Transverse colon (tissue), 4 donors: ENCODE measurements around the gene VSIG8. TPM values are rescaled to one million over a fixed set of nuclear protein-coding genes. Genes with fewer than 3 reads are reported as not detected.

Experiments used
- DNase-seq: peaks from one replicate; pipeline ENCODE4 v3.0.0-alpha.2; 2019
- H3K27ac ChIP-seq, 4 donors: fragments of 200-600 bp; sonication (generic); 2 replicates each; pipeline ENCODE4 v1.5.1; 2016 to 2018; ENCODE audit warnings: inconsistent platforms in 4 of 4
- H3K27me3 ChIP-seq: fragments of 200-600 bp; sonication (generic); 2 replicates; pipeline ENCODE4 v1.5.1; 2017; ENCODE audit warnings: inconsistent platforms
- H3K36me3 ChIP-seq, 4 donors: fragments of 200-600 bp; sonication (generic); 2 replicates each; pipeline ENCODE4 v1.5.1; 2017 to 2019; ENCODE audit warnings: inconsistent platforms in 4 of 4
- H3K4me1 ChIP-seq, 4 donors: fragments of 200-600 bp; sonication (generic); 2 replicates each; pipeline ENCODE4 v1.5.1; 2017 to 2020; ENCODE audit warnings: inconsistent platforms in 4 of 4
- H3K4me3 ChIP-seq, 4 donors: fragments of 200-600 bp; sonication (generic); 1 replicate in 1 of 4; 2 replicates in 3 of 4; pipeline versions ENCODE4 v1.5.1 to v1.6.1; 2017 to 2019; ENCODE audit warnings: inconsistent platforms in 4 of 4
- H3K9me3 ChIP-seq, 2 donors: fragments of 200-600 bp; sonication (generic); 2 replicates each; pipeline ENCODE4 v1.5.1; 2017 to 2019; ENCODE audit warnings: inconsistent platforms in 2 of 2
- CTCF ChIP-seq, 5 experiments: fragments of 200-600 bp in 3 of 5; fragments of 450-650 bp in 2 of 5; sonication (generic) in 3 of 5; IDR thresholded peaks; 1 replicate in 2 of 5; 2 replicates in 3 of 5; pipeline ENCODE4 v1.5.1; 2016 to 2017; ENCODE audit warnings: antibody characterized with exemption in 5 of 5, inconsistent platforms in 3 of 5, mild to moderate bottlenecking in 2 of 5, moderate library complexity in 1 of 5
- EP300 ChIP-seq: sonication (generic); formaldehyde crosslinking; IDR thresholded peaks from one replicate; pipeline ENCODE4 v1.6.1; 2017; ENCODE audit warnings: antibody characterized with exemption, low read depth
- POLR2A ChIP-seq: fragments of 450-650 bp; IDR thresholded peaks from one replicate; pipeline ENCODE4 v1.6.1; 2016; ENCODE audit warnings: antibody characterized with exemption, mild to moderate bottlenecking, moderate library complexity
- POLR2AphosphoS5 ChIP-seq, 3 donors: sonication (generic); formaldehyde crosslinking; IDR thresholded peaks; one replicate each; pipeline ENCODE4 v1.6.1; 2016; ENCODE audit warnings: antibody characterized with exemption in 3 of 3
- WGBS, 2 donors: methylation state at CpG; one replicate each; pipeline ENCODE4 v1.1.5; 2018; ENCODE audit warnings: low coverage in 1 of 2; 5-methylcytosine and 5-hydroxymethylcytosine counted together
- in situ Hi-C, 4 donors: fragments of 200-750 bp; cut with MboI; loops; one replicate each; pipeline versions ENCODE4 v1.15.0 to v1.15.1; 2017; ENCODE audit warnings: low sequenced_read_pairs in 3 of 4, low pct_ligation_motif_present in 1 of 4, low pct_unique_long_range_greater_than_20kb in 1 of 4
- intact Hi-C: fragments of 100-400 bp; cut with DNase I; formaldehyde crosslinking; loops from one replicate; pipeline ENCODE4 v1.15.1; 2023; ENCODE audit warnings: low total_unique reads
- total RNA-seq, 4 donors: library from RNA; depleted of rRNA; stranded (reverse); fragments of >200 nt; gene quantifications; one replicate each; pipeline ENCODE4 v1.1.0, GENCODE V29; 2016

The VSIG8 gene
- total RNA-seq, 4 donors from 2014 or later: not detected

DNA sequence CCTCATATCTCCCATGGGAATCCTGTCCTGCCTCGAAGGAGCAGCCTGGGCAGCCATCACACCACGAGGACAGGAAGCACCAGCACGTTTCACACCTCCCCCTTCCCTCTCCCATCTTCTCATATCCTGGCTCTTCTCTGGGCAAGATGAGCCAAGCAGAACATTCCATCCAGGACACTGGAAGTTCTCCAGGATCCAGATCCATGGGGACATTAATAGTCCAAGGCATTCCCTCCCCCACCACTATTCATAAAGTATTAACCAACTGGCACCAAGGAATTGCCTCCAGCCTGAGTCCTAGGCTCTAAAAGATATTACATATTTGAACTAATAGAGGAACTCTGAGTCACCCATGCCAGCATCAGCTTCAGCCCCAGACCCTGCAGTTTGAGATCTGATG, 27.1 kb downstream of the VSIG8 start:
- WGBS, 2 donors: 61% methylated on average over 3 of the region's 3 CpGs; no CpG with 5 or more reads in 1 of the 2 donors
- Histone ChIP-seq H3K4me3 (no peak overlapping the region), H3K36me3 (no peaks in the 10 kb centered on the region), H3K9me3 (no peaks in the 10 kb centered on the region), H3K27me3 (no peaks in the 10 kb centered on the region), H3K4me1 (no peaks in the 10 kb centered on the region), H3K27ac (no peak overlapping the region)
- no peak for DNase-seq
- in situ Hi-C loops (no loop called here), intact Hi-C loops (no loop called here)
- no peak for TF ChIP-seq POLR2AphosphoS5 (IDR thresholded peaks at IDR 0.05)
- no peak for TF ChIP-seq EP300
- no peak for TF ChIP-seq CTCF (IDR thresholded peaks at IDR 0.05)
- TF ChIP-seq POLR2A: no peak

DNA sequence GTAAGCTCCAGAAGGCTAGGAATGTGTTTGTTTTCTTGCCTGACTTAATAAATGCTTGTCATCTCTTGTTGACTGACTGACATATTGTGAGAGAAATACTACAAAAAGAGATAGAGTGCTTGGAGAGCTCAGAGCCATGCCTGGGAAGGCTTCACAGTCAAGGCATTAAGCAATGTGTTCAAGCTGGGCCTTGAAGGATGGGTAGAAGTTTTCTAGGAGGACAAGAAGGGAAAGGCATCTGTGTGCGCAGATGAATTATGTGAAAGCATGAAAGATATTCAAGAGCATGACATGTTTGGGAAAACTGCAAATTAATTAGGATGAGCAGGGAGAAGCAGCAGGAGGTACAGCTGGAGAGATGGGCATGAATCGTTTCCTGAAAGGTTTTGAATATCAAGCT, 30.1 kb downstream of the VSIG8 start:
- TF ChIP-seq POLR2A: no peak
- no peak for TF ChIP-seq CTCF (IDR thresholded peaks at IDR 0.05)
- intact Hi-C loops (no loop called here), in situ Hi-C loops (no loop called here)
- H3K27ac ChIP-seq: no peak overlapping the region
- 90 to 100% methylated on average over 2 of the region's 2 CpGs for WGBS, 2 donors
- H3K36me3 ChIP-seq: no peaks in the 10 kb centered on the region
- H3K4me3 ChIP-seq: no peak overlapping the region
- no peaks in the 10 kb centered on the region for H3K27me3 ChIP-seq
- no peaks in the 10 kb centered on the region for H3K9me3 ChIP-seq
- DNase-seq: no peak
- H3K4me1 ChIP-seq: no peaks in the 10 kb centered on the region

DNA sequence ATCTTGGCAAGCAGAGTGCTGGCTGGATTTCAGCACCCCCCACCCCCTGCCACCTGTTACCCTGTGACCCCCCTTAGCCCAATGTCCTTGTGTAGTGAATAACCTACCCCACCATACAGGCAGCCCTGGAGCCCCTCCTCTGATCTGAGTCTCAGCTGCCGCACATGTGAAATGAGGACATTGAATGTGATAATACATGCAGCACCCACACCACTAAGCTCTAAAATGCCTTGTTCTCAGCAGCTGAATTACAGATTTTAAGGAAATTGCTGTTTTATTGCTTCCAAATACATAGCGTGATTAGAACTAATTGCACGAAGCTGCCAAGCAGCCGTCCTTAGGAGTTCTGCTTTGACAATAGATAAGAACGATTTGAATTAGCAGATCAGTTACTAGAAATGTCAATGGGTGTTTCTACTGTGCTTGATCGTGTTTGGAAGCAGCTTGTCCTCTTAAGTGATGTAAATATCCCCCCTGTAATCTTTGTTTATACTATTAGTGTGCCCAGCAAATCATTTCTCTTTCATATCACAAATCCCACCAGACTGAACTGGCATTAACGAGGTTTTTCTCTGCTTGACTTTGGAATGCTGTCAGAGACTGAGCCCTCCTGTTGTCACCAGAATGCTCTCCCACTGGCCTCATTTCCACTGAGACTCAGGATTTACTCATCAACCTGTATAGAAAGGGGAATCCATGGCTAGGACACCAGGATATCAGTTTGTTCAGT, 30.9 kb downstream of the VSIG8 start:
- 52 to 62% methylated on average over 3 to 7 of the region's 7 CpGs for WGBS, 2 donors
- no peak for TF ChIP-seq CTCF (IDR thresholded peaks at IDR 0.05)
- TF ChIP-seq EP300: no peak
- TF ChIP-seq POLR2AphosphoS5 (IDR thresholded peaks at IDR 0.05): no peak
- TF ChIP-seq POLR2A: no peak
- no peaks in the 10 kb centered on the region for H3K27me3 ChIP-seq
- H3K4me1 ChIP-seq: no peaks in the 10 kb centered on the region
- no peak overlapping the region for H3K27ac ChIP-seq
- in situ Hi-C loops (no loop called here), intact Hi-C loops (no loop called here)
- H3K36me3 ChIP-seq: no peaks in the 10 kb centered on the region
- no peaks in the 10 kb centered on the region for H3K9me3 ChIP-seq
- H3K4me3 ChIP-seq: no peak overlapping the region
- no peak for DNase-seq

GRCh38 chr1:159830722-159831121, 31.7 kb downstream of the VSIG8 start:
- Histone ChIP-seq H3K4me1 (peaks cover 0 to 6% (median 0%) of the 10 kb centered on the region in 4 donors), H3K27ac (no peak overlapping the region), H3K4me3 (no peak overlapping the region), H3K27me3 (no peaks in the 10 kb centered on the region), H3K36me3 (no peaks in the 10 kb centered on the region), H3K9me3 (no peaks in the 10 kb centered on the region)
- in situ Hi-C loops (no loop called here), intact Hi-C loops (no loop called here)
- 73 to 82% methylated on average over 7 to 8 of the region's 8 CpGs for WGBS, 2 donors
- no peak for TF ChIP-seq EP300
- no peak for TF ChIP-seq POLR2AphosphoS5 (IDR thresholded peaks at IDR 0.05)
- no peak for TF ChIP-seq CTCF (IDR thresholded peaks at IDR 0.05)
- no peak for TF ChIP-seq POLR2A
- DNase-seq: no peak
